ENCODE results near the gene TPSB2. TPM values are rescaled to one million over a fixed set of nuclear protein-coding genes. Genes with fewer than 3 reads are reported as not detected.

TPSB2 gene
- total and polyA plus RNA-seq, 10 donors = 0.29 to 8.2 (median 1.1) TPM; not detected in 4

DNA sequence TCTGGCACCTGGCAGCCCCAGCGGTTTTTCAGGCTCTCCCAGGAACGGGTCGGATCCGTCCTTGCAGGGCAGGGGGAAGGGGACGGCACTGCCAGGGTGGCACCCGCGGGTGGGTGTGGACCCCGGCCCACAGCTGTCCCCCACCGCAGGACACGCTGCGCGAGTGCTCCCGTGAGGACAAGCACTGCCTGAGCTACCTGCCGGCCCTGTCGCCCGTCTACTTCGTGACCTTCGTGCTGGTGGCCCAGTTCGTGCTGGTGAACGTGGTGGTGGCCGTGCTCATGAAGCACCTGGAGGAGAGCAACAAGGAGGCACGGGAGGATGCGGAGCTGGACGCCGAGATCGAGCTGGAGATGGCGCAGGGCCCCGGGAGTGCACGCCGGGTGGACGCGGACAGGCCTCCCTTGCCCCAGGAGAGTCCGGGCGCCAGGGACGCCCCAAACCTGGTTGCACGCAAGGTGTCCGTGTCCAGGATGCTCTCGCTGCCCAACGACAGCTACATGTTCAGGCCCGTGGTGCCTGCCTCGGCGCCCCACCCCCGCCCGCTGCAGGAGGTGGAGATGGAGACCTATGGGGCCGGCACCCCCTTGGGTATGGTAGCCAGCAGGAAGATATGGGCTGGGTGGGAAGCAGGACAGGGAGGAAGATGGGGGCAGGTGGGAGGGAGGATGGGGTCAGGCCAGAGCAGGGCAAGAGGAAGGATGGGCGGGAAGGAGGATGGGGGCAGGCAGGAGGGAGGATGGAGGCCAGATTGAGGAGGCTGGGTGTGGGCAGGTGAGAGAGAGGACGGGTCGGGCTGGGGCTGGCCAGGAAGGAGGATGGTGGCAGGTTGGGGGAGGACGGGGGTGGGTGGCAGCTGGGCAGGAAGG is 11.7 kb downstream of the TPSB2 start:
- Histone ChIP-seq H3K27me3 (replicated peaks in 1 of 7) (peaks cover 0 to 83% (median 0%) of the 10 kb centered on the region in 7 donors), H3K4me1 (no peaks in the 10 kb centered on the region), H3K36me3 (no peaks in the 10 kb centered on the region), H3K4me3 (no peak overlapping the region), H3K9me3 (no peaks in the 10 kb centered on the region), H3K27ac (no peak overlapping the region)
- no peak for DNase-seq
- intact Hi-C loops (cut with DNase I; ENCODE audit: low total_unique reads) = no loop called here
- TF ChIP-seq POLR2AphosphoS5 (IDR thresholded peaks at IDR 0.05) (no peak), POLR2A (IDR thresholded peaks at IDR 0.05) (no peak)
- TF ChIP-seq, protein P1, sequence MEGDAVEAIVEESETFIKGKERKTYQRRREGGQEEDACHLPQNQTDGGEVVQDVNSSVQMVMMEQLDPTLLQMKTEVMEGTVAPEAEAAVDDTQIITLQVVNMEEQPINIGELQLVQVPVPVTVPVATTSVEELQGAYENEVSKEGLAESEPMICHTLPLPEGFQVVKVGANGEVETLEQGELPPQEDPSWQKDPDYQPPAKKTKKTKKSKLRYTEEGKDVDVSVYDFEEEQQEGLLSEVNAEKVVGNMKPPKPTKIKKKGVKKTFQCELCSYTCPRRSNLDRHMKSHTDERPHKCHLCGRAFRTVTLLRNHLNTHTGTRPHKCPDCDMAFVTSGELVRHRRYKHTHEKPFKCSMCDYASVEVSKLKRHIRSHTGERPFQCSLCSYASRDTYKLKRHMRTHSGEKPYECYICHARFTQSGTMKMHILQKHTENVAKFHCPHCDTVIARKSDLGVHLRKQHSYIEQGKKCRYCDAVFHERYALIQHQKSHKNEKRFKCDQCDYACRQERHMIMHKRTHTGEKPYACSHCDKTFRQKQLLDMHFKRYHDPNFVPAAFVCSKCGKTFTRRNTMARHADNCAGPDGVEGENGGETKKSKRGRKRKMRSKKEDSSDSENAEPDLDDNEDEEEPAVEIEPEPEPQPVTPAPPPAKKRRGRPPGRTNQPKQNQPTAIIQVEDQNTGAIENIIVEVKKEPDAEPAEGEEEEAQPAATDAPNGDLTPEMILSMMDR (IDR thresholded peaks at IDR 0.05 in 8 of 11, conservative IDR thresholded peaks at IDR 0.05 in 3 of 11) = no peak
- WGBS, 5 donors = 84 to 92% (median 88%) methylated on average over 41 to 49 of the region's 49 CpGs

DNA sequence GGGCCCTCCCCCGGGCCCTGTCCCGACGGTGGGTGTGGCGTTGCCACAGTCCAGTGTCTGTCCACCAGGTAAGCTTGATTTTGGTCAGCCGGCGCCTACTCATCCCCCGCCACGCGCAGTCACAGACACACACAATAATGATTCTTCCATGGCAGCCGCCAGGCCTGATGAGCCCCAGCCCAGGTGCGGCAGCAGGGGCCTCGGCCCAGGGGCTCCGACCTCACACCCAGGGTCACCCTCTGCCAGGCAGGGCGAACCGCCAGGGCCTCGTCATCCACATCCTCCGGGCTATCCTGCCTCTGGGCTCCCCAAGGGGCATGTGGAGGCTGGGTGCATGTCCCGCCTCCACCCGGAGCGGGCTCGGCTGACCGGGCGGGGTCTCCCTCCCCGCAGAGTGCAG is 12.5 kb downstream of the TPSB2 start:
- intact Hi-C loops (cut with DNase I; ENCODE audit: low total_unique reads) = no loop called here
- no peak overlapping the region for H3K27ac ChIP-seq
- no peaks in the 10 kb centered on the region for H3K9me3 ChIP-seq
- peaks cover 0 to 79% (median 0%) of the 10 kb centered on the region in 7 donors for H3K27me3 ChIP-seq (replicated peaks in 1 of 7)
- H3K36me3 ChIP-seq = no peaks in the 10 kb centered on the region
- DNase-seq = no peak
- TF ChIP-seq POLR2A (IDR thresholded peaks at IDR 0.05) = no peak
- TF ChIP-seq POLR2AphosphoS5 (IDR thresholded peaks at IDR 0.05) = no peak
- TF ChIP-seq, protein P1 (IDR thresholded peaks at IDR 0.05 in 8 of 11, conservative IDR thresholded peaks at IDR 0.05 in 3 of 11) = no peak
- H3K4me3 ChIP-seq = no peak overlapping the region
- H3K4me1 ChIP-seq = no peaks in the 10 kb centered on the region
- WGBS, 5 donors = 81 to 92% (median 88%) methylated on average over 16 to 24 of the region's 24 CpGs

DNA sequence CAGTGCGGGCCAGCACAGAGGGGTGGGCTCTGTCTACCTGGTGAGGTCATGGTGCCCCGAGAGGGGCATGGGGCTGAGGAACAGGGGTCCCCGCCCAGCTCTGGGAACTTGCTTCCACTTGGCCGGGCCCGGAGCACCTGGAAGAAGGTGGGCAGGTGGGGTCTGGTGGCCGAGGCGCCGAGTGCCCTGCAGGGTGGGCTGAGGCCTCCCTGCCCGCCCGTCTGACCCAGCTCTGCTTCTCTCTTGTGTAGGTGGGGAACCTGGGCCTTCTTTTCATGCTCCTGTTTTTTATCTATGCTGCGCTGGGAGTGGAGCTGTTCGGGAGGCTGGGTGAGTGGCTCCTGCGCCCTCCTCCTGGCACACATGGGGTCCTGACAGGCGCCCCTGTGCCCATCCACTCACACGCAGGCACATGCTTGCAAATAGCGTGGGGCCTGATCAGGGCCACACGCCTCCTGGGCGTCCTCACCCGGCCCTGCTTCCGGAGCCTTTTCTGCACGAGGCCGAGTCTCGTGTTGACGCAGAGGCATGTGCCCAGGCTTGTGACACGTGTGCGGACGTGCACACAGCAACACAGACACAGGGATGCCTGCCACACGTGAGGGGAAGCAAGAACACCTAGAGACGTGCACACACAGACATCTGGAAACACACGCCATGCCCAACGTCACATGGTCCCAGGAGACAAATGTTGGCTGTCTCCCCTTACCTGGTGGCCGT is 13.1 kb downstream of the TPSB2 start:
- Histone ChIP-seq H3K27ac (no peak overlapping the region), H3K27me3 (replicated peaks in 1 of 7) (peaks cover 0 to 74% (median 0%) of the 10 kb centered on the region in 7 donors), H3K4me1 (no peaks in the 10 kb centered on the region), H3K36me3 (no peaks in the 10 kb centered on the region), H3K4me3 (no peak overlapping the region), H3K9me3 (no peaks in the 10 kb centered on the region)
- TF ChIP-seq POLR2AphosphoS5 (IDR thresholded peaks at IDR 0.05) = no peak
- TF ChIP-seq, protein P1 (IDR thresholded peaks at IDR 0.05 in 8 of 11, conservative IDR thresholded peaks at IDR 0.05 in 3 of 11) = no peak
- TF ChIP-seq POLR2A (IDR thresholded peaks at IDR 0.05) = no peak
- DNase-seq = no peak
- WGBS, 5 donors = 86 to 93% (median 90%) methylated on average over 17 to 32 of the region's 32 CpGs
- intact Hi-C loops (cut with DNase I; ENCODE audit: low total_unique reads) = no loop called here

- Histone ChIP-seq H3K4me1 (no peaks in the 10 kb centered on the region), H3K36me3 (no peaks in the 10 kb centered on the region), H3K4me3 (no peak overlapping the region), H3K27me3 (replicated peaks in 1 of 7) (peaks cover 0 to 69% (median 0%) of the 10 kb centered on the region in 7 donors), H3K9me3 (no peaks in the 10 kb centered on the region), H3K27ac (no peak overlapping the region)
- intact Hi-C loops (cut with DNase I; ENCODE audit: low total_unique reads) = no loop called here
- WGBS, 5 donors = 79 to 93% (median 83%) methylated on average over 8 to 12 of the region's 12 CpGs
- TF ChIP-seq POLR2A (IDR thresholded peaks at IDR 0.05) (no peak), POLR2AphosphoS5 (IDR thresholded peaks at IDR 0.05) (no peak)
- TF ChIP-seq, protein P1 (IDR thresholded peaks at IDR 0.05 in 8 of 11, conservative IDR thresholded peaks at IDR 0.05 in 3 of 11) = no peak
- no peak for DNase-seq
These were observed 13.7 kb downstream of the TPSB2 start for GRCh38 chr16:1216296-1216619.
